ENCODE data around the gene RNF208. TPM values are rescaled to one million over a fixed set of nuclear protein-coding genes. Genes with fewer than 3 reads are reported as not detected.

Gene RNF208
- total RNA-seq, 2 experiments from 2014 or later = 3.4 to 4.4 TPM

DNA sequence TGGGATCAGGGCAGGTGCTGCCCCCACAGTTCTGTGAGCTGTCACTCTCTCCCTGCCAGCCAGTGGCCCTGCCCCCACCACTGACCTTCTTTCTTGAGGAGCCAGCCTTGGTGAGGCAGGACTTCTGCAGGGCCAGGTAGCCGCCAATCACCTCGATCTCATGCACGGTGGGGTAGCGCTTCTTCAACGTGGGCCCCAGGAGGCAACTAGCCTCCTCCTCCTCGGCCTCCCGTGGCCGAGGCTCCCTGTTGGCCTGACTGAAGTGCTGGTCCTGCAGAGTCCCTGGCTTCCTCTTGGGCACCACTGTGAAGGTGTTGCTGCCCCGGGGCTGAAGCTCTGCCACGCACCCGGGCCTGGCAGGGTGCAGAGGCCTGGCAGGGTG is 23.1 kb downstream of the RNF208 start:
- Mint-ChIP-seq H3K4me1 (ENCODE audit: low read depth) (peaks cover 19% of the 10 kb centered on the region), H3K27ac (no peak overlapping the region), H3K27me3 (no peaks in the 10 kb centered on the region), H3K36me3 (no peaks in the 10 kb centered on the region), H3K4me3 (peak overlapping the region; percentile 12), H3K9me3 (no peaks in the 10 kb centered on the region)
- ChIA-PET POLR2A (interaction anchor here (0.8 to 0.9 kb wide), 2 partner anchors 9 to 11 kb away, joined by 3 read pairs; no protein-coding TSS in a partner anchor), CTCF (interaction anchor here (1.0 to 2.2 kb wide), 4 partner anchors 10 to 76 kb away, joined by 3 to 8 read pairs (median 4); partner anchors contain the start of gene RNF224)
- DNase-seq = no peak
- intact Hi-C loops (cut with micrococcal nuclease) = no loop called here

DNA sequence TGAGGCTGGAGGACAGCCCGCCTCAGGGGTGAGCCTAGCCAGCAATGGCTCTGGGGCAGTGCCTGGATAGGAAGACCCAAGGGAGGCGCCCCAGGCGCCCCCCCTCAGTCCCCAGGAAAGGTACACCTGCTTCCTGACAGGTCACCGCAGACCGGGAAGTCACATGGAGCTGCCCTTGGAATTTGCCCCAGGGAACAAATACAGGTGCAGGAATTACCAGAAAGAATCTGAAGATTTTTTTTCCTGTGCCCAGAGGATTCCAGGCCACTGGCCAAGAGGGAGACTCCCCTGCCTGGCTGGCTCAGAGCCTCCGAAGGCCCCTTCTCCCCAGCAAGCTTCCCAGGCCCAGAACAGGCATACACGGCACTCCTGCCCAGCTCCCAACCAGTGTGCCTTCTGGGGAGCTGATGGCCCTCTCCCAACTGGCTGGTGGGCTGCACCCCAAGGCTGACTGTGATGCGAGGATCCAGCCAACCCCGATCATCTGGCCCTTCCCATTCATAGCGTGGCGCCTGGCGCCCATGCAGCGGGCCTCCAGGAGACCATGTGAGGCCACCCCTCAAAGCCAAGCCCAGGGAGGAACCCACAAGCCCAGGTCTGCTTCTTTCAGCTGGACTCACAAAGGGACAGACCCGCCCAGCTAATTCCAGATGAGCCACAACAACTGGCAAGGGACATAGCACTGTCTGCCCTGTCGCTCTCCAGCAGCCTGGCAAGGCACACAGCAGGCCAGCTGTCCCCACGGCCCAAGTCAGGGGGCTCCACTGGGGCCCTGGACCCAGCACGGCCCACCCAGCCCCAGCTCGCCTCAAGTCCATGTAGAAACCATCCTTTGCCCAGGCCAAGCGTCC is 23.8 kb downstream of the RNF208 start:
- H3K4me3 Mint-ChIP-seq = no peak overlapping the region
- H3K9me3 Mint-ChIP-seq = no peaks in the 10 kb centered on the region
- no peaks in the 10 kb centered on the region for H3K36me3 Mint-ChIP-seq
- intact Hi-C loops (cut with micrococcal nuclease) = no loop called here
- no peak for DNase-seq
- CTCF ChIA-PET = interaction anchor here (1.3 to 2.2 kb wide), 3 partner anchors 9 to 76 kb away, joined by 3 to 8 read pairs (median 4); partner anchors contain the start of gene RNF224
- H3K27me3 Mint-ChIP-seq = no peaks in the 10 kb centered on the region
- POLR2A ChIA-PET = interaction anchor here (0.9 to 1.2 kb wide), 2 partner anchors 9 to 12 kb away, joined by 3 to 4 read pairs; no protein-coding TSS in a partner anchor
- H3K4me1 Mint-ChIP-seq (ENCODE audit: low read depth) = peaks cover 15% of the 10 kb centered on the region
- no peak overlapping the region for H3K27ac Mint-ChIP-seq

DNA sequence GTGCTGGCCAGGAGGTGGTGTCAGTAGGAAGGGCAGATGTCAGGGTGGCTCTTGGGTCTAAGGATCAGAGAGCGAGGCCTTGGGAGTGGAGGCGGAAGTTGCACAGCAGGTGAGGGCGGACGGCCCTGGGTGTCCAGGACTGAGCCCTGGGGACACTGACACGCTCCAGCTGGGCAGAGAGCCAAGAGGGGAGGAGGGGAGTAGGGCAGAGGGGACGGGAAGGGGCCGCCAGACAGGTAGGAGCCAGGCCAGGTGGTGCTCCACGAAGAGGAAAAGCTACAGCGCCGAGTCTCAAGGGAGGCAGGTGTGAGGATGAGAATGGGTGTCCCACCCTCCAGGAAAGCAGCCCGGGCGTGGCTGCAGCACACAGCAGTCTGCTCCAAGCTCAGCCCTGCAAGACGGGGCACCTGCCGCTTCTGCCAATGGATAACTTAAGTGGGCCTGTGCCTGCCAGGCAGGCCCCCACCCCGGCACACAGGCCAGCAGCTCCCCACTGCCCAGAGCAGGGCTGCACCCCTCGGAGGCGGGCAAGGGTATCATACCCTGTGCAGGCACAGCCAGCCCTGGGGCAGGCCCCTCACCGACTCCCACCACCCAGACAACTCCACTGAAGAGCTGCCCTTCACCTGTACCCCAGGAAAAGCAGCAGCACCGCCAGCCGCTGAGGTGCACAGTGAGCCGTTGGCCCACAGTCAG is 26.4 kb downstream of the RNF208 start:
- no peak overlapping the region for H3K27ac Mint-ChIP-seq
- H3K4me3 Mint-ChIP-seq = no peak overlapping the region
- POLR2A ChIA-PET = no interaction called here

DNA sequence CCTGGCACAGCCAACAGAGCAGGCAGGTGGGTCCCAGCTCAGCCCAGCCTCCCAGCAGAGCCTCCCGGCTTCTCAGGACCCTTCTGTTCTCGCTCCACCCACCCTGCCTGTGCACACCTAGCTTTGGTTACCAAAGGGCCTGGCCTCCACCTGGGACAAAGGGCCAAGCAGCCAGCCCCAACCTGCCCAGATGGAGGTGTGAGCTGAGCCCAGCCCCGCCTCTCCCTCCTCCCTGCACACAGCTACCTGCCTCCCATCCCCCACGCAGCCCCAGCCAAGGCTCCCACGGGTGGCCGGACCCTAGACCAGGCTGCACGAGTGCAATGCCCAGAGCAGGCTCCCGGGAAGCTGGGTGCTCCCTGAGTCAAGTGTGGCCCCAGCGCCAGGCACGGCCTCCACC is 27.1 kb downstream of the RNF208 start:
- H3K4me3 Mint-ChIP-seq = no peak overlapping the region
- intact Hi-C loops (cut with micrococcal nuclease) = no loop called here
- H3K27ac Mint-ChIP-seq = no peak overlapping the region
- H3K27me3 Mint-ChIP-seq = no peaks in the 10 kb centered on the region
- H3K4me1 Mint-ChIP-seq (ENCODE audit: low read depth) = peaks cover 10% of the 10 kb centered on the region
- ChIA-PET CTCF (no interaction called here), POLR2A (no interaction called here)
- DNase-seq = no peak
- peaks cover 6% of the 10 kb centered on the region for H3K36me3 Mint-ChIP-seq
- no peaks in the 10 kb centered on the region for H3K9me3 Mint-ChIP-seq

More for the DNA sequence above, 26.4 kb downstream of the RNF208 start:
- Mint-ChIP-seq H3K9me3 (no peaks in the 10 kb centered on the region), H3K4me1 (ENCODE audit: low read depth) (peaks cover 7% of the 10 kb centered on the region), H3K27me3 (no peaks in the 10 kb centered on the region), H3K36me3 (peaks cover 3% of the 10 kb centered on the region)
- no peak for DNase-seq
- CTCF ChIA-PET = no interaction called here
- intact Hi-C loops (cut with micrococcal nuclease) = no loop called here

DNA sequence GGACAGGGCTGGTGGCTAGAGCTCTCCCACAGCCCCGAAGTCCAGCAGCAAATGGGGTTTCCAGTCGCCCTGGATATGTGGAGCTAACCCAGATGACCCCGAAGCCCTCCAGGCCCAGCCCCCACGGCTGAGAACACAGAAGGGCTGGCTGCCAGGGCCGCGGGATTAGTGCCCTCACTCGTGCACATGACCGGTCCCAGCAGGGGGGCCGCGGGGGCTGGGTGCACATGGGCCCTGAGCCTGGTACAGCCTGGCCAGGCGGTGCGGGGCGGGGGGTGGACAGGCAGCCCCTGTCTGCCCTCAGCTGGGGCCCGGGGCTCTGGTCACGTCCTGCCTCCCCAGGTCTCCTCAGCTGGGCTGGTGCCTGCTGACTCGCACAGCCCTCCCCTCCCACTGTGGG is 27.7 kb downstream of the RNF208 start:
- CTCF ChIA-PET = interaction anchor here (1.4 kb wide), 1 partner anchor 42 kb away, joined by 4 read pairs; no protein-coding TSS in a partner anchor

DNA sequence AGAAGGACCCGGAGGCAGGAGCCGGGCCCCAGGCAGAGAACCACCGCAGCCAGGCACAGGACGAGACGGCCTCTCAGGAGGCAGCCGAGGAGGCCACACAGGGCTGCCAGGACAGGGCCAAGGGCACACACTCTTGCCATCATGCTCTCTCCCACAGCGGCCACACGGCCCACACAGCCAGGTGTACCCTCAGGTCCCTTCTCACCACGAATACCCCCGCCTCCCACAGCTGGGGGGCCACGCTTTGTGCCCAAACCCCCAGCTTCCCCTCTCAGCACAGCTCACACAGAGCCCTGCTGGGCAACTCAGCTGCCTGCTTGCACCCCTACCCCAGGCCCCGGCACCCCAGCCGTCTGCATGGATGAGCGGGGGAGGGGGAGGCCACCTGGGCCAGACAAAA is 28.3 kb downstream of the RNF208 start:
- Mint-ChIP-seq H3K36me3 (peaks cover 9% of the 10 kb centered on the region), H3K9me3 (no peaks in the 10 kb centered on the region), H3K4me1 (ENCODE audit: low read depth) (peaks cover 18% of the 10 kb centered on the region), H3K27me3 (no peaks in the 10 kb centered on the region), H3K4me3 (no peak overlapping the region), H3K27ac (no peak overlapping the region)
- intact Hi-C loops (cut with micrococcal nuclease) = no loop called here
- DNase-seq = no peak
- CTCF ChIA-PET = interaction anchor here (1.4 kb wide), 1 partner anchor 43 kb away, joined by 4 read pairs; no protein-coding TSS in a partner anchor
- POLR2A ChIA-PET = no interaction called here

More for the DNA sequence above, 27.7 kb downstream of the RNF208 start:
- Mint-ChIP-seq H3K9me3 (no peaks in the 10 kb centered on the region), H3K4me1 (ENCODE audit: low read depth) (peaks cover 13% of the 10 kb centered on the region), H3K36me3 (peaks cover 6% of the 10 kb centered on the region), H3K4me3 (no peak overlapping the region), H3K27ac (no peak overlapping the region), H3K27me3 (no peaks in the 10 kb centered on the region)
- intact Hi-C loops (cut with micrococcal nuclease) = no loop called here
- no peak for DNase-seq
- POLR2A ChIA-PET = no interaction called here

DNA sequence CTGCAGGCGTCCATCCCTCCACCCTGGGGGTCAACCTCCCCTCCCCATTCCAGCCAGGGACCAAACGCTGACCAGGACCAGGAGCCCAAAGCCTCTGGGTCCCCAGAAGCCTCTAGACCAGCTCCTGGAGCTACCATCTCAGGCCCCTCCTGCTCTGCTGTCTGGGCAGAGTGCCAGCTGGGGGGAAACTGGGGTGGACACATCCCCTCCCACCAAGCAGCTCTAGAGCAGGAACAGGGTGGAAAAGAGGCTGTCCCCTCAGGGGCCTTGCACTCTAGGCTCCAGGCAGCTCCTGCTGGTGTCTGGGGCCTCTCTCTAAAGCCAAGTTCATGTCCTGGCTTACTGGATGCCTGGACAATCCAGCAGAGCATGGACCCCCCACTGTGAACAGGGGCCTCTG is 29.2 kb downstream of the RNF208 start:
- peaks cover 11% of the 10 kb centered on the region for H3K36me3 Mint-ChIP-seq
- H3K9me3 Mint-ChIP-seq = no peaks in the 10 kb centered on the region
- H3K4me3 Mint-ChIP-seq = no peak overlapping the region
- CTCF ChIA-PET = interaction anchor here (1.0 kb wide), 1 partner anchor 44 kb away, joined by 3 read pairs; no protein-coding TSS in a partner anchor
- no peak for DNase-seq
- intact Hi-C loops (cut with micrococcal nuclease) = no loop called here
- H3K27me3 Mint-ChIP-seq = no peaks in the 10 kb centered on the region
- peaks cover 18% of the 10 kb centered on the region for H3K4me1 Mint-ChIP-seq (ENCODE audit: low read depth)
- H3K27ac Mint-ChIP-seq = no peak overlapping the region
- POLR2A ChIA-PET = no interaction called here

DNA sequence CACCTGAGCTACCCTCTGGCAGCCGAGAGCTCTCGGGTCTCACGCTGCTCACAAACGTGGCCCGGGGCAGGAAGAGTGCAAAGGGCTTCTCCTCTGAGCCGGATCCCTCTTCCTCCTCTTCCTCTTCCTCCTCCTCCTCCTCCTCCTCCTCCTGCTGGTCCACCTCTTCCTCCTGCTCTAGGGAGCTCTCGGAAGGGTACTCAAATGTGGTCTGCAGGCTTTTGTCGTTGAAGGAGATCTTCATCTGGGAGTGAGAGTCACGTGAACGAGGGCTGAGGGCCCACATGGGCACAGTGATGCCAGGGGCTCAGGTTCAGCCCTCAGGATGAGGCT is 29.6 kb downstream of the RNF208 start:
- H3K9me3 Mint-ChIP-seq = no peaks in the 10 kb centered on the region
- H3K4me1 Mint-ChIP-seq (ENCODE audit: low read depth) = peaks cover 21% of the 10 kb centered on the region
- H3K36me3 Mint-ChIP-seq = peaks cover 11% of the 10 kb centered on the region
- H3K27me3 Mint-ChIP-seq = no peaks in the 10 kb centered on the region
- intact Hi-C loops (cut with micrococcal nuclease) = no loop called here
- no peak overlapping the region for H3K4me3 Mint-ChIP-seq
- CTCF ChIA-PET = interaction anchor here (1.0 kb wide), 1 partner anchor 44 kb away, joined by 3 read pairs; no protein-coding TSS in a partner anchor
- POLR2A ChIA-PET = no interaction called here
- H3K27ac Mint-ChIP-seq = no peak overlapping the region
- no peak for DNase-seq

DNA sequence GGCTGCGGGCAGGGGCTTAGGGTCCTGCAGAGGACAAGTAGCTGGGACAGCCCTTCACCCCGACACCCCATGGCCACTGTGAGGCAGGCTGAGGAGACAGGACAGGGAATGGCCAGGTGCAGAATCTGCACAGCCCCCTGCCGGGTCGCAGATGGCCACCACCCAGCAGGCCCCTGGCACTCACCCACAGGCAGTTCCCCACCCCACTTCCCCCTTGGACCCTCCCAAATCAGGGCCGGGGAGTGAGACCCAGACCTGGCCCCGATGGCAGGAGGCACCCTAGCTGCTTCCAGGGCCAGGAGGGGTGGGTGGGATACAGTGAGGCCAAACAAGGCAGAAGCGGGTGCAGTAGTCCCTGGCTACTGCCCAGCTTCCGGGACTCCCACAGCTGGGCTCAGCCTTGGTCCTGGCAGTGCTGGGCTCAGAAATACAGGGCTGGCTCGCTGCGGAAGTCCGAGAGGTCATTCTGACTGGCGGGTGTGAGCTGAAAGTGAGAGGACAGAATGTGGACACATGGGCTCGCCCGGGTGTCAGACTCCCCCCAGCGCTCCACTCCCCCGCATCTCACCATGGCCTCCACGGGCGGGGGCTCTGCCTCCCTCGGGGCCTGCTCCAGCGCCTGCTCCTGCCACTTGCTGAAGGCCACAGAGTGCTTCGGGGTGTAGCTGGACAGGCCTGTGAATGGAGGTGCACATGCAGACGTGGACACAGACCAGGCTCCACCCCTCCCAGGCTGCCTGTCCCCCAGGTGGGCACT is 30.2 kb downstream of the RNF208 start:
- H3K4me1 Mint-ChIP-seq (ENCODE audit: low read depth) = peaks cover 27% of the 10 kb centered on the region
- H3K4me3 Mint-ChIP-seq = no peak overlapping the region
- ChIA-PET CTCF (interaction anchor here (1.0 kb wide), 1 partner anchor 45 kb away, joined by 3 read pairs; no protein-coding TSS in a partner anchor), POLR2A (no interaction called here)
- no peaks in the 10 kb centered on the region for H3K9me3 Mint-ChIP-seq
- intact Hi-C loops (cut with micrococcal nuclease) = no loop called here
- no peak for DNase-seq
- peaks cover 11% of the 10 kb centered on the region for H3K36me3 Mint-ChIP-seq
- no peak overlapping the region for H3K27ac Mint-ChIP-seq
- H3K27me3 Mint-ChIP-seq = no peaks in the 10 kb centered on the region

DNA sequence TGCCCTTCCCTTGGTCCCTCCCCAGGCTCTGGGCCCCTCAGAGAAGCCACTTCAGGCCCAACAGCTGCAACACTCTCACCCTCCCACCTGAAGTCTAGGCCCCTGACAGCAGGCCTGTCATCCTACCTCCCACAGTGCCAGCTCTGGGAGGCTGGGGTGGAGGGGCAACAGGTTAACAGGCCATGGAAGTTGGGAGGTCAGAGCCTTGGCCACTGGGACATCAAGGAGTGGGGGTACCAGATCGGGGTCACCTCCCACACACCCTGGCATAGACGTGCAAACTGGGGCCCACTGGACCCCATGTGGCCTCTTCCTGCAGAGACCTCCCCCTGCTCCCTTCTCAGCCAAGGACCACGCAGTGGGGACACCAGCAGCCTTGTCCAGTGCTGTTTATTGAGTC is 30.8 kb downstream of the RNF208 start:
- POLR2A ChIA-PET = no interaction called here
- no peak for DNase-seq
- Mint-ChIP-seq H3K27me3 (no peaks in the 10 kb centered on the region), H3K36me3 (peaks cover 11% of the 10 kb centered on the region), H3K4me1 (ENCODE audit: low read depth) (peaks cover 33% of the 10 kb centered on the region), H3K4me3 (no peak overlapping the region), H3K9me3 (no peaks in the 10 kb centered on the region), H3K27ac (peak overlapping the region; percentile 42)
- CTCF ChIA-PET = interaction anchor here (1.6 kb wide), 1 partner anchor 62 kb away, joined by 4 read pairs; no protein-coding TSS in a partner anchor
- intact Hi-C loops (cut with micrococcal nuclease) = no loop called here

DNA sequence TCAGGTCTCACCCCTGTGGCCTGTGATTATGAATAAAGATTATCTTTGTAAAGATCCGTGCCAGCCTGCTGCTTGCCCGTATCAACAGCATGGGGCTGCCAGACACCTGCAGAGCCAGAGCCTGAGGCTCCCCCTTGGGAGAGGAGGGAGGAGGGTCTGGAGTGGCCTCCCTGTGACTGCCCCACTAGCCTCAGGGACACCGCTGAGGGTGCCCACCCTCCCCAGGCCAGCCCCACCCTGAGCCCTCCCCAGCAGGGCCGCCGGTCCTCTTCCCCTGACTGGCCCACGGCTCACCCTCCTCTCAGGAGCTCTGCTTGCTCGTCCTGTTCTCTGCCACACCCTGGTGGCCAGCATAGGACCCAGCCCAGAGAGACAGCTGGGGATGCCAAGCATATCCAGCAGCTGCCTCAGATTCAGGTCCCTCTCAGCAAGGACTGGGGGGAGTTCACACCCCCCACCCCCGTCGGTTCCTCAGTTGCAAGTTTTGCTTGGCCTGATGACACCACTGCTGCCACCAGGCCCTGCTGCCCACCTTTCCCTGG is 31.7 kb downstream of the RNF208 start:
- Mint-ChIP-seq H3K4me3 (peak overlapping the region; percentile 48), H3K36me3 (peaks cover 11% of the 10 kb centered on the region), H3K27me3 (no peaks in the 10 kb centered on the region), H3K4me1 (ENCODE audit: low read depth) (peaks cover 38% of the 10 kb centered on the region), H3K27ac (no peak overlapping the region), H3K9me3 (no peaks in the 10 kb centered on the region)
- intact Hi-C loops (cut with micrococcal nuclease) = no loop called here
- CTCF ChIA-PET = interaction anchor here (1.4 to 3.4 kb wide), 8 partner anchors 8 to 61 kb away, joined by 3 to 14 read pairs (median 8); partner anchors contain the start of genes CYSRT1, NDOR1, RNF208 and RNF224
- DNase-seq = no peak
- POLR2A ChIA-PET = interaction anchor here (0.7 to 2.9 kb wide), 4 partner anchors 9 to 50 kb away, joined by 3 to 18 read pairs (median 12); partner anchors contain the start of genes NDOR1, TMEM203, TPRN and TUBB4B

Measured in activated CD4-positive, alpha-beta memory T cell treated with anti-CD3 and anti-CD28 coated beads for 36 hours (primary cell).